ENCODE measurements around the gene CMIP. TPM values are rescaled to one million over a fixed set of nuclear protein-coding genes. Genes with fewer than 3 reads are reported as not detected.
A peak's percentile ranks its signal among the peaks of the same experiment; 100 is the strongest.

The CMIP gene
- total RNA-seq, 4 donors from 2014 or later: 40.0 to 69.6 (median 47.0) TPM

DNA sequence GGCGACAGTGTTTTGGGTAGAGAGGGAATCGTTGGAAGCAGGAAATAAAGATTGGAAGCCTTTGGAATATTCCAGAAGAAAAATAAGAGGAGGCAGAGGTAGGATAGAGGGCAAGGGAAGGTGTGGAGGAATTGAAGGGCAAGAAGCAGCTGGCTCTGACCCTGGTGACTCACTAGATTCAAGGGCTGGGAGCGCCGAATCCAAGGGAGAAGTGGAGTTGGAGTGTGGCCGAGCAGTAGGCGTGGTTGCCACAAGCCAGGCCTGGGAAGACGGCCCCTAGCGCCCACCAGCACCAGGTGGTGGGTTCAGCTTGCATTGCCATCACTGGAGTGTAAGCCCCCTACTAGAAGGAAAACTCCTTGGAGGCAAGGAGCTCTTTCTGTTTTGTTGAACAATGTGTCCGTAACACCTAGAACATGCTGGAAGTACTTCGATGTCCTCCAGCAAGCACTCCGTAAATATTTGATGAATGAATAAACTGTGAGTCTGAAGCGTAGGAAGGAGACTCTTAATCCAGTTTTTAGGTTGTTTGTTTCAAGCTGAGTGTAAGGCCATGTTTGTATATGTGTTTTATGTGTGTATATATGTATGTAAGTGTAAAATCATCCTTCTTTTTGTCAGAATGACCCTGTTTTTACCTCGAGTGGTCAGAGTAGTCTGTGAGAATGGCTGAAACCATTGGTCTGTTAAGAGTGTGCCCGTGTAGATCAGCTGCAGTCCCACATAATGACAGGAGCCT, 139.5 kb downstream of the CMIP start:
- Histone ChIP-seq H3K27me3 (no peaks in the 10 kb centered on the region), H3K4me3 (no peak overlapping the region), H3K36me3 (no peaks in the 10 kb centered on the region), H3K9me3 (no peaks in the 10 kb centered on the region), H3K27ac (peak overlapping the region; percentile 79 to 88 (median 82)), H3K4me1 (peaks cover 18 to 47% (median 35%) of the 10 kb centered on the region in 4 donors)
- TF ChIP-seq POLR2A (IDR thresholded peaks at IDR 0.05): no peak
- TF ChIP-seq EP300 (IDR thresholded peaks at IDR 0.05; ENCODE audit: low read depth): no peak
- TF ChIP-seq POLR2AphosphoS5 (IDR thresholded peaks at IDR 0.05): peak in 1 of 3 donors; percentile 32
- TF ChIP-seq, protein P1, sequence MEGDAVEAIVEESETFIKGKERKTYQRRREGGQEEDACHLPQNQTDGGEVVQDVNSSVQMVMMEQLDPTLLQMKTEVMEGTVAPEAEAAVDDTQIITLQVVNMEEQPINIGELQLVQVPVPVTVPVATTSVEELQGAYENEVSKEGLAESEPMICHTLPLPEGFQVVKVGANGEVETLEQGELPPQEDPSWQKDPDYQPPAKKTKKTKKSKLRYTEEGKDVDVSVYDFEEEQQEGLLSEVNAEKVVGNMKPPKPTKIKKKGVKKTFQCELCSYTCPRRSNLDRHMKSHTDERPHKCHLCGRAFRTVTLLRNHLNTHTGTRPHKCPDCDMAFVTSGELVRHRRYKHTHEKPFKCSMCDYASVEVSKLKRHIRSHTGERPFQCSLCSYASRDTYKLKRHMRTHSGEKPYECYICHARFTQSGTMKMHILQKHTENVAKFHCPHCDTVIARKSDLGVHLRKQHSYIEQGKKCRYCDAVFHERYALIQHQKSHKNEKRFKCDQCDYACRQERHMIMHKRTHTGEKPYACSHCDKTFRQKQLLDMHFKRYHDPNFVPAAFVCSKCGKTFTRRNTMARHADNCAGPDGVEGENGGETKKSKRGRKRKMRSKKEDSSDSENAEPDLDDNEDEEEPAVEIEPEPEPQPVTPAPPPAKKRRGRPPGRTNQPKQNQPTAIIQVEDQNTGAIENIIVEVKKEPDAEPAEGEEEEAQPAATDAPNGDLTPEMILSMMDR (IDR thresholded peaks at IDR 0.05): no peak
- intact Hi-C loops (cut with DNase I; ENCODE audit: low total_unique reads): no loop called here
- in situ Hi-C loops (cut with MboI; ENCODE audit: low pct_ligation_motif_present in 1 of 4, low pct_unique_long_range_greater_than_20kb in 1 of 4, low sequenced_read_pairs in 3 of 4): no loop called here
- 67 to 79% methylated on average over 9 to 14 of the region's 14 CpGs for WGBS, 2 donors (ENCODE audit: low coverage in 1 of 2)
- peak; percentile 68 for DNase-seq

DNA sequence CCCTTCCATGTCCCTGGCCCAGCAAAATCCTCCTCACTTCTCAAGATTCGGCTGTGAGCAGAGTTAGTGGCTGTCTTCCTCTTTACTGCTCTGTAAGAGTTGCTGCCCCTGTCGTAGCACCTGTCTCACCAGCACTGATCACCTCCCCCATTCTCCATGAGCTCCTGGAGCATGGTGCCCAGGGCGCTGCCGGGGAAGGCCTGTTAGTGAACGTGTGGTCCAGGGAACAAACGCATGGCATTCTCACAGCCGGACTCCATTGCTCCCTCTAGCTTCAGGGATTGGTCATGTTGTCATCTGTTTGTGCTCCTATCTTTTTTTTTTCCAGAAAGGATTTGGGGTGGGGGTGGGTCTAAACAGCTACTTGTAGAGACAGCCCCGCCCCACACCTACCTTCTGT, 141.2 kb downstream of the CMIP start:
- 75% methylated on average over 8 of the region's 8 CpGs; no CpG with 5 or more reads in 1 of the 2 donors for WGBS, 2 donors (ENCODE audit: low coverage in 1 of 2)

DNA sequence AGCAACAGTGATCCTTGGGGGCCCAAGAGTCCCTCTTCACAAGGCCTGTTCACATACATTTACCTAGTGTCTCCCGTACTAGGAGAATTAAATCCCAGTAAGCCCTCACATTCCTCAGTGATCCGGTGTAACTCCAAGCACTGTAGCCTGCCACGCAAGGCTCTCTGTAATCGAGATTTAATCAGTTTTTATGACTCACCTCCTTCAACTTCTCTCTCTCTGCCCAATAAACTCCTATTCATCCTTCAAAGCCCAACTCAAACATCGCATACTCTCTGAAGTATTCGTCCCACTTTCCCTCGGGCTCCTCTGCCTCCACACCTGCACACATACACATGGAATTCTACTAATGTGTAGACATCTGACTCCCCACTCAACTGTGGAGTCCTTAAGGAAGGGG, 141.8 kb downstream of the CMIP start:
- no peak for TF ChIP-seq EP300 (IDR thresholded peaks at IDR 0.05; ENCODE audit: low read depth)
- TF ChIP-seq POLR2A (IDR thresholded peaks at IDR 0.05): no peak
- TF ChIP-seq, protein P1 (IDR thresholded peaks at IDR 0.05): no peak
- no peak for TF ChIP-seq POLR2AphosphoS5 (IDR thresholded peaks at IDR 0.05)
- no peaks in the 10 kb centered on the region for H3K9me3 ChIP-seq
- no peaks in the 10 kb centered on the region for H3K27me3 ChIP-seq
- H3K4me3 ChIP-seq: no peak overlapping the region
- no peak overlapping the region for H3K27ac ChIP-seq
- intact Hi-C loops (cut with DNase I; ENCODE audit: low total_unique reads) (no loop called here), in situ Hi-C loops (cut with MboI; ENCODE audit: low pct_ligation_motif_present in 1 of 4, low pct_unique_long_range_greater_than_20kb in 1 of 4, low sequenced_read_pairs in 3 of 4) (no loop called here)
- H3K36me3 ChIP-seq: no peaks in the 10 kb centered on the region
- DNase-seq: no peak
- peaks cover 18 to 40% (median 26%) of the 10 kb centered on the region in 4 donors for H3K4me1 ChIP-seq
- 83 to 91% methylated on average over 4 to 7 of the region's 7 CpGs for WGBS, 2 donors (ENCODE audit: low coverage in 1 of 2)

More for the DNA sequence above, 141.2 kb downstream of the CMIP start:
- DNase-seq: no peak
- peaks cover 18 to 37% (median 29%) of the 10 kb centered on the region in 4 donors for H3K4me1 ChIP-seq
- H3K27ac ChIP-seq: no peak overlapping the region
- H3K27me3 ChIP-seq: no peaks in the 10 kb centered on the region
- H3K4me3 ChIP-seq: no peak overlapping the region
- in situ Hi-C loops (cut with MboI; ENCODE audit: low pct_ligation_motif_present in 1 of 4, low pct_unique_long_range_greater_than_20kb in 1 of 4, low sequenced_read_pairs in 3 of 4) (no loop called here), intact Hi-C loops (cut with DNase I; ENCODE audit: low total_unique reads) (no loop called here)
- no peaks in the 10 kb centered on the region for H3K9me3 ChIP-seq
- H3K36me3 ChIP-seq: no peaks in the 10 kb centered on the region
- TF ChIP-seq POLR2AphosphoS5 (IDR thresholded peaks at IDR 0.05): no peak
- TF ChIP-seq, protein P1 (IDR thresholded peaks at IDR 0.05): peak in 4 of 5 experiments; percentile 18 to 27 (median 25)

DNA sequence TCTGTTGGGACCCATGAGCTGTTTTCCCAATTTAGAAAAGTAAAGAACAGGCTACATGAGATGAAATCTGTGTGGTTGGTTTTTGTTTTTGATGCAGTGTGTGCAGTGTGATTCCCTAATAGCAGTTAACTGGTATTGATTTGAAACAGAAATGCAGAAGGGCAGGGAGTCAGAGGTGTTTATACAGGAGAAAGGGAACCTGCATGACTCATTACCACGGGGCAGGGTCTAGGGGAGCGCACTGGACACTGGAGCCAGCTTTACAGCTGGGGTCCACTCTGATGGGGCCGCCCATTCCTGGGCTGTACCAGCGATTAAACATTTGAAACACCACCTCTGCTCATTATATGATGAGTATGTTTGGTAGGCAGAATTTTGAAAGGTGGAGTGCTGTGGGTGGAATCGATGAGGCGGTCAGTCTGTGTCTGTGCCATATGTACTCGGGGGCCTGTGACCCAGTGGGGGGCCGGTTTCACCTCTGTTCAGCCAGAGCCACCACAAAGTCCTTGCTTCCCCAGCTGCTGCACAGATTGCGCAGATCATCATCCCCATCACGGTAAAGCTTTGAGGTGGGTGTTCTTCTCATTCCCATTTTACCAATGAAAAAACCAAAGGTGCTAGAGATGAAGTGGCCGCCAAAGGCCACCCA, 142.5 kb downstream of the CMIP start:
- no peak overlapping the region for H3K4me3 ChIP-seq
- no peaks in the 10 kb centered on the region for H3K9me3 ChIP-seq
- no peak for DNase-seq
- in situ Hi-C loops (cut with MboI; ENCODE audit: low pct_ligation_motif_present in 1 of 4, low pct_unique_long_range_greater_than_20kb in 1 of 4, low sequenced_read_pairs in 3 of 4) (no loop called here), intact Hi-C loops (cut with DNase I; ENCODE audit: low total_unique reads) (no loop called here)
- H3K27ac ChIP-seq: no peak overlapping the region
- peaks cover 11 to 41% (median 24%) of the 10 kb centered on the region in 4 donors for H3K4me1 ChIP-seq
- no peaks in the 10 kb centered on the region for H3K27me3 ChIP-seq
- no peaks in the 10 kb centered on the region for H3K36me3 ChIP-seq
- TF ChIP-seq EP300 (IDR thresholded peaks at IDR 0.05; ENCODE audit: low read depth) (no peak), POLR2A (IDR thresholded peaks at IDR 0.05) (no peak), POLR2AphosphoS5 (IDR thresholded peaks at IDR 0.05) (no peak)
- TF ChIP-seq, protein P1 (IDR thresholded peaks at IDR 0.05): no peak
- WGBS, 2 donors (ENCODE audit: low coverage in 1 of 2): 93% methylated on average over 10 of the region's 11 CpGs; no CpG with 5 or more reads in 1 of the 2 donors

Data from transverse colon (tissue), 4 donors.